Body of pancreas (tissue), 4 donors: ENCODE data around the gene ANKDD1A.

ENCODE experiments used
- CTCF ChIP-seq, 7 experiments: fragments of 450-650 bp in 4 of 7; fragments of 200-600 bp in 3 of 7; sonication (generic) in 3 of 7; IDR thresholded peaks; one replicate each; pipeline ENCODE4 v1.5.1; 2016 to 2019; ENCODE audit warnings: antibody characterized with exemption in 7 of 7
- POLR2A ChIP-seq, 3 donors: fragments of 450-650 bp; IDR thresholded peaks; one replicate each; pipeline ENCODE4 v1.6.1; 2016; ENCODE audit warnings: antibody characterized with exemption in 3 of 3, mild to moderate bottlenecking in 2 of 3

- TF ChIP-seq CTCF (IDR thresholded peaks at IDR 0.05) (no peak), POLR2A (IDR thresholded peaks at IDR 0.05) (no peak)
Measured at GRCh38 chr15:64916365-64916764, 4.7 kb downstream of the ANKDD1A start.
